Parathyroid adenoma (tissue), 2 donors: ENCODE results near the gene KCTD15.

Source experiments
- H2AFZ ChIP-seq: fragments of 300-600 bp; sonication (generic); one replicate; pipeline ENCODE4 v1.7.0; 2017; ENCODE audit warnings: antibody characterized with exemption, mild to moderate bottlenecking
- H3K27ac ChIP-seq: fragments of 300-600 bp; sonication (generic); one replicate; pipeline ENCODE4 v1.7.0; 2017
- H3K27me3 ChIP-seq: fragments of 300-600 bp; sonication (generic); one replicate; pipeline ENCODE4 v1.7.0; 2017; ENCODE audit warnings: low read length; ENCODE audit not compliant: control insufficient read depth, insufficient read depth
- H3K36me3 ChIP-seq: fragments of 300-600 bp; sonication (generic); one replicate; pipeline ENCODE4 v1.7.0; 2017; ENCODE audit warnings: low read length; ENCODE audit not compliant: control insufficient read depth, insufficient read depth
- H3K4me1 ChIP-seq: fragments of 300-600 bp; sonication (generic); one replicate; pipeline ENCODE4 v1.7.0; 2017; ENCODE audit warnings: control low read depth
- H3K4me2 ChIP-seq: fragments of 300-600 bp; sonication (generic); one replicate; pipeline ENCODE4 v1.7.0; 2017; ENCODE audit warnings: low read length
- H3K4me3 ChIP-seq: fragments of 300-600 bp; sonication (generic); one replicate; pipeline ENCODE4 v1.7.0; 2017; ENCODE audit warnings: low read depth, low read length
- H3K79me2 ChIP-seq: fragments of 300-600 bp; sonication (generic); one replicate; pipeline ENCODE4 v1.7.0; 2017; ENCODE audit warnings: control low read depth
- H3K9ac ChIP-seq: fragments of 300-600 bp; sonication (generic); one replicate; pipeline ENCODE4 v1.7.0; 2017; ENCODE audit warnings: mild to moderate bottlenecking
- H3K9me3 ChIP-seq: fragments of 300-600 bp; sonication (generic); one replicate; pipeline ENCODE4 v1.7.0; 2017; ENCODE audit warnings: low read length; ENCODE audit not compliant: control insufficient read depth
- TF ChIP-seq, protein P1 (sequence below): fragments of 300-600 bp; sonication (generic); IDR thresholded peaks from one replicate; pipeline ENCODE4 v1.7.0; 2017; ENCODE audit warnings: antibody characterized with exemption, mild to moderate bottlenecking
- donor health status: primary hyperparathyroidism.

Gene KCTD15

DNA sequence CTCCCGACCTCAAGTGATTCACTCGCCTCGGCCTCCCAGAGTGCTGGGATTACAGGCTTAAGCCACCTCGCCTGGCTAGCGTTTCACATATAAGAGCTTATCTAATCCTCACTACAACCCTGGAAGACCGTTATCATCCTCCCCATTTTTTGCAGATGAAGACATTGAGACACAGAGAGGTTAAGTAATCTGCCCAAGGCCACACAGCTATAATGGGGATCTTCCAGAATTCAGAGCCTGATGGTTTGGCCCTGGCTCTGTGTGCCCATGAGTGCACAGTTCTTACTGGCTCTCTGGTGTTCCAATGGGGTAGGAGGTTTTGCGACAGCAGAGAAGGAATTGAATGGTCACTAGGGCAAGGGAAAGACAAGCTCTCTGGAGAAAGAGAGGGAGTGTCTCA, 16.8 kb upstream of the KCTD15 start:
- H3K27me3 ChIP-seq = no peaks in the 10 kb centered on the region
- H3K27ac ChIP-seq = no peak overlapping the region
- no peaks in the 10 kb centered on the region for H3K4me1 ChIP-seq
- H3K9ac ChIP-seq = no peak overlapping the region
- no peaks in the 10 kb centered on the region for H3K79me2 ChIP-seq
- no peak overlapping the region for H2AFZ ChIP-seq
- TF ChIP-seq, protein P1, sequence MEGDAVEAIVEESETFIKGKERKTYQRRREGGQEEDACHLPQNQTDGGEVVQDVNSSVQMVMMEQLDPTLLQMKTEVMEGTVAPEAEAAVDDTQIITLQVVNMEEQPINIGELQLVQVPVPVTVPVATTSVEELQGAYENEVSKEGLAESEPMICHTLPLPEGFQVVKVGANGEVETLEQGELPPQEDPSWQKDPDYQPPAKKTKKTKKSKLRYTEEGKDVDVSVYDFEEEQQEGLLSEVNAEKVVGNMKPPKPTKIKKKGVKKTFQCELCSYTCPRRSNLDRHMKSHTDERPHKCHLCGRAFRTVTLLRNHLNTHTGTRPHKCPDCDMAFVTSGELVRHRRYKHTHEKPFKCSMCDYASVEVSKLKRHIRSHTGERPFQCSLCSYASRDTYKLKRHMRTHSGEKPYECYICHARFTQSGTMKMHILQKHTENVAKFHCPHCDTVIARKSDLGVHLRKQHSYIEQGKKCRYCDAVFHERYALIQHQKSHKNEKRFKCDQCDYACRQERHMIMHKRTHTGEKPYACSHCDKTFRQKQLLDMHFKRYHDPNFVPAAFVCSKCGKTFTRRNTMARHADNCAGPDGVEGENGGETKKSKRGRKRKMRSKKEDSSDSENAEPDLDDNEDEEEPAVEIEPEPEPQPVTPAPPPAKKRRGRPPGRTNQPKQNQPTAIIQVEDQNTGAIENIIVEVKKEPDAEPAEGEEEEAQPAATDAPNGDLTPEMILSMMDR = no peak
- H3K4me2 ChIP-seq = no peak overlapping the region
- no peaks in the 10 kb centered on the region for H3K9me3 ChIP-seq
- H3K4me3 ChIP-seq = no peak overlapping the region
- H3K36me3 ChIP-seq = no peaks in the 10 kb centered on the region

DNA sequence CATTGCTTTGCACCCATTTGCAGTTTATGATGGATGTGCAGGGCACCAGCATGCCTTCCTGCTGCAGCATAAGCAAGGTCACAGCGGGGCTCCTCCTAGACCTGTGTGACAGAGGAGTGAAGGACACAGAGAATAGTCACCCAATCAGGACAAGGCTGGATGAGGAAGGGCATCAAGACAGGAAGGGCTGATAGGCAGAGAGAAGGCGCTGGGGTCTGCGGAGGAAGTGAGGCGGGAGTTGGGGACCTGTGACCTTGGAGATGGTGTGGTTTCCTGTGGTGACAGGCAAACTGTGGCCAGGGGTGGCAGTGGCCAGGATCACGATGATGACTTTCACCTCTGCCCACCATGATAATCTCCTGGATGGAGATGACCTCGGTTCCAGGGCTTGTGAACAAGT, 16.4 kb upstream of the KCTD15 start:
- Histone ChIP-seq H3K4me1 (no peaks in the 10 kb centered on the region), H3K4me2 (no peak overlapping the region), H3K27ac (no peak overlapping the region), H3K4me3 (no peak overlapping the region), H3K27me3 (no peaks in the 10 kb centered on the region), H3K9ac (no peak overlapping the region), H3K36me3 (no peaks in the 10 kb centered on the region), H3K9me3 (no peaks in the 10 kb centered on the region), H3K79me2 (no peaks in the 10 kb centered on the region), H2AFZ (no peak overlapping the region)
- TF ChIP-seq, protein P1 = no peak

DNA sequence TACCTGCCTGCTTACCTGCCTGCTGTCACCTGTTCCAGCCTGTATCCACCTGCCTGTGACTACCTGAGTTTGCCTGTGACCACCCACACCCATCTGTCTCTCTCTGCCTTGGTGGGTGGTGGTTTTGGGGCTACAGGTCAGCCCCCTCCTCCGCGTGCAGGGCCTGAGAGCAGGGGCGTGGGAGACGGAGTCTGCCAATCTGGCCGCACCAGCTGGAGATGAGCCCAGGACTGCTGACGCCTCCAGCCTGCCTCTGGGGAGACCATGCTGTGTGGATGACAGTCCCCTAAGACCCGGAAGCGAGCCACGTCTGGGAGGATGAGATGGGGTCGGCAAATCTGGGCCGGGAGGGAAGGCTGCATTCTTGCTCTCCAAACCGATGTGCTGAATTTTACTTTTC, 15.9 kb upstream of the KCTD15 start:
- Histone ChIP-seq H3K4me3 (no peak overlapping the region), H3K9me3 (no peaks in the 10 kb centered on the region), H3K9ac (no peak overlapping the region), H3K27me3 (no peaks in the 10 kb centered on the region), H3K79me2 (no peaks in the 10 kb centered on the region), H3K27ac (no peak overlapping the region), H3K36me3 (no peaks in the 10 kb centered on the region), H3K4me1 (no peaks in the 10 kb centered on the region), H2AFZ (no peak overlapping the region), H3K4me2 (no peak overlapping the region)
- TF ChIP-seq, protein P1 = no peak

DNA sequence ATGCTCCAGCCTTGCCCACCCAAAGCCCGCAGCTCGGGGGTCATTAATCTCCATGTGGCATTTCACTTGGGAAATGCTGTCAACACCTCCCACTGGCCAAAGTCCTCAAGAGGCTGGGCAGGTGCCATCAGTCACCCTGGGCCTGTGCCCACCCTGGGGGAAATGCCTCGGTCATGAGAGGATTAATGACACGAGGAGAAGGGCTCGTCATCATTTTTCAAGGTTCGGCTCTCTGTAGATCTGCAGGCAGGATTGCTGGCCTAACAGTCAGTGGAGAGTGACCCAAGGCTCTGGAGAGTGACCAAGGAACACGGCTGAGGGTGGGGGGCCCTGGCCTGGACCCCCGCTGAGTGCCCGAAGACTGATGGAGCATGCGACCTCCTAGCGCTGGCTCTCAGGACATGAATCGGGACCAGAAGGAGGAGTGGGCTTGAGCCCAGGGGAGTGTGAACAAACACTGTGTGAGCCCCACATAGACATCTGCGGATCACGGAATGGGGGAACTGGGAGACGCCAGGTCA, 15.2 kb upstream of the KCTD15 start:
- H3K4me2 ChIP-seq = no peak overlapping the region
- TF ChIP-seq, protein P1 = no peak
- no peaks in the 10 kb centered on the region for H3K9me3 ChIP-seq
- H3K4me3 ChIP-seq = no peak overlapping the region
- no peak overlapping the region for H3K9ac ChIP-seq
- H3K27ac ChIP-seq = no peak overlapping the region
- no peaks in the 10 kb centered on the region for H3K79me2 ChIP-seq
- no peaks in the 10 kb centered on the region for H3K27me3 ChIP-seq
- no peak overlapping the region for H2AFZ ChIP-seq
- no peaks in the 10 kb centered on the region for H3K36me3 ChIP-seq
- no peaks in the 10 kb centered on the region for H3K4me1 ChIP-seq

DNA sequence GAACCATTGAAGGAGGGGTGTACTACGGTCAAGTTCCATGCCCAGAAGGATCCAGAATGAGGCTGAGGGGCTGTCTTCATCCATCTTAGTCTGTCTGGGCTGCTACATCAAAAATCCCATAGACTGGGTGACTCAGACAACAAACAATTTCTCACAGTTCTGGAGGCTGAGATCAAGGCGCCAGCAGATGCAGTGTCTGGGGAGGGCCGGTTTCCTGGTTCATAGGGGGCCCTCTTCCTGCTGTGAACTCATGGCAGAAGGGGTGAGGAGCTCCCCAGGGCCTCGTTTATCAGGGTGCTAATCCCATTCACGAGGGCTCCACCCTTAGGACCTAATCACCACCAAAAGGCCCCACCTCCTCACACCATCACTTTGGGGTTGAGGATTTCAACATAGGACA, 14.7 kb upstream of the KCTD15 start:
- H3K79me2 ChIP-seq = no peaks in the 10 kb centered on the region
- no peak overlapping the region for H3K4me3 ChIP-seq
- TF ChIP-seq, protein P1 = no peak
- H3K9ac ChIP-seq = no peak overlapping the region
- H3K36me3 ChIP-seq = no peaks in the 10 kb centered on the region
- H3K4me1 ChIP-seq = no peaks in the 10 kb centered on the region
- no peaks in the 10 kb centered on the region for H3K27me3 ChIP-seq
- H3K4me2 ChIP-seq = no peak overlapping the region
- H3K9me3 ChIP-seq = no peaks in the 10 kb centered on the region
- no peak overlapping the region for H3K27ac ChIP-seq
- H2AFZ ChIP-seq = no peak overlapping the region
